WTC11 (cell line): ENCODE results near the gene MDH2. TPM values are rescaled to one million over a fixed set of nuclear protein-coding genes. Genes with fewer than 3 reads are reported as not detected.

Experiments used
- ATAC-seq: fragments of 200-7000 bp; cut with Tn5 transposase; 2 replicates; pipeline ENCODE4 v1.10.0; 2021; ENCODE audit warnings: mild to moderate bottlenecking, moderate library complexity
- CTCF ChIA-PET: fragments of 300-600 bp; sonication (Branson Sonifier 250); formaldehyde crosslinking; loops from one replicate; lab custom pipeline; 2021; ENCODE audit warnings: antibody characterized with exemption; lab: Charles Lee
- POLR2A ChIA-PET: fragments of 350-600 bp; sonication (Branson Sonifier 250); formaldehyde crosslinking; loops from one replicate; lab custom pipeline; 2021; ENCODE audit warnings: antibody characterized with exemption; lab: Charles Lee
- DNase-seq: peaks from one replicate; pipeline ENCODE4 v3.0.0; 2021; ENCODE audit warnings: low spot score
- H3K27ac Mint-ChIP-seq: 2 replicates; pipeline ENCODE4 v1.8.0; 2021; ENCODE audit warnings: mixed read lengths
- H3K27me3 Mint-ChIP-seq: 2 replicates; pipeline ENCODE4 v1.8.0; 2021; ENCODE audit warnings: low read depth, mild to moderate bottlenecking, moderate library complexity, mixed read lengths
- H3K36me3 Mint-ChIP-seq: 2 replicates; pipeline ENCODE4 v1.8.0; 2021; ENCODE audit warnings: mixed read lengths
- H3K4me1 Mint-ChIP-seq: 2 replicates; pipeline ENCODE4 v1.8.0; 2022; ENCODE audit warnings: mixed read lengths
- H3K4me3 Mint-ChIP-seq: 2 replicates; pipeline ENCODE4 v1.8.0; 2021; ENCODE audit warnings: mild to moderate bottlenecking, moderate library complexity, mixed read lengths
- H3K9me3 Mint-ChIP-seq: 2 replicates; pipeline ENCODE4 v1.8.0; 2021; ENCODE audit warnings: mixed read lengths
- ATF1 ChIP-seq: sonication (generic); formaldehyde crosslinking; IDR thresholded peaks from 2 replicates; pipeline ENCODE4 v1.8.1; 2023; ENCODE audit warnings: mild to moderate bottlenecking, moderate library complexity, missing genetic modification reagents
- CREM ChIP-seq: sonication (generic); formaldehyde crosslinking; IDR thresholded peaks from 2 replicates; pipeline ENCODE4 v1.8.1; 2022; ENCODE audit warnings: mild to moderate bottlenecking, missing genetic modification reagents, moderate library complexity
- CTCF ChIP-seq: fragments of 200-600 bp; IDR thresholded peaks from 2 replicates; pipeline ENCODE4 v1.8.0; 2022; ENCODE audit warnings: antibody characterized with exemption
- E2F4 ChIP-seq: sonication (generic); formaldehyde crosslinking; IDR thresholded peaks from 2 replicates; pipeline ENCODE4 v1.8.1; 2022; ENCODE audit warnings: low read depth, mild to moderate bottlenecking, moderate library complexity, missing genetic modification reagents, borderline replicate concordance
- ESRRA ChIP-seq: sonication (generic); formaldehyde crosslinking; IDR thresholded peaks from 2 replicates; pipeline ENCODE4 v1.8.1; 2022; ENCODE audit warnings: mild to moderate bottlenecking, missing genetic modification reagents, borderline replicate concordance
- GRHL2 ChIP-seq: fragments of 250-450 bp; sonication (Bioruptor Pico); IDR thresholded peaks from 2 replicates; pipeline ENCODE4 v1.8.0; 2022; ENCODE audit warnings: mild to moderate bottlenecking, moderate library complexity; ENCODE audit not compliant: insufficient replicate concordance, severe bottlenecking
- IRF1 ChIP-seq: sonication (generic); formaldehyde crosslinking; IDR thresholded peaks from 2 replicates; pipeline ENCODE4 v1.8.0; 2023; ENCODE audit warnings: missing genetic modification reagents
- JAZF1 ChIP-seq: fragments of 250-450 bp; sonication (Bioruptor Pico); IDR thresholded peaks from 2 replicates; pipeline ENCODE4 v1.9.0; 2021; ENCODE audit warnings: moderate library complexity, mild to moderate bottlenecking, inconsistent platforms
- NFATC4 ChIP-seq: fragments of 250-450 bp; sonication (Bioruptor Pico); IDR thresholded peaks from 2 replicates; pipeline ENCODE4 v1.9.0; 2021; ENCODE audit warnings: mild to moderate bottlenecking
- NFYB ChIP-seq: sonication (generic); formaldehyde crosslinking; conservative IDR thresholded peaks from 2 replicates; pipeline ENCODE4 v1.8.0; 2022; ENCODE audit warnings: low read depth, missing genetic modification reagents
- NR2C2 ChIP-seq: sonication (generic); formaldehyde crosslinking; IDR thresholded peaks from 2 replicates; pipeline ENCODE4 v1.8.0; 2022; ENCODE audit warnings: mild to moderate bottlenecking, missing genetic modification reagents
- PRRX2 ChIP-seq: fragments of 250-450 bp; sonication (Bioruptor Pico); IDR thresholded peaks from 2 replicates; pipeline ENCODE4 v1.8.0; 2021; ENCODE audit warnings: mild to moderate bottlenecking
- RELA ChIP-seq: sonication (generic); formaldehyde crosslinking; IDR thresholded peaks from 2 replicates; pipeline ENCODE4 v1.8.1; 2022; ENCODE audit warnings: missing genetic modification reagents, mild to moderate bottlenecking, borderline replicate concordance
- SMAD3 ChIP-seq: sonication (generic); formaldehyde crosslinking; IDR thresholded peaks from 2 replicates; pipeline ENCODE4 v1.8.0; 2022; ENCODE audit warnings: missing genetic modification reagents, mild to moderate bottlenecking, borderline replicate concordance
- SMAD4 ChIP-seq: sonication (generic); formaldehyde crosslinking; IDR thresholded peaks from 2 replicates; pipeline ENCODE4 v1.8.0; 2022; ENCODE audit warnings: mild to moderate bottlenecking, missing genetic modification reagents
- SOX15 ChIP-seq: fragments of 250-450 bp; sonication (Bioruptor Pico); IDR thresholded peaks from 2 replicates; pipeline ENCODE4 v1.9.0; 2021; ENCODE audit warnings: mild to moderate bottlenecking
- TEAD1 ChIP-seq: sonication (generic); formaldehyde crosslinking; IDR thresholded peaks from 2 replicates; pipeline ENCODE4 v1.8.0; 2022; ENCODE audit warnings: mild to moderate bottlenecking, missing genetic modification reagents
- ZNF512 ChIP-seq: sonication (generic); formaldehyde crosslinking; IDR thresholded peaks from 2 replicates; pipeline ENCODE4 v1.8.1; 2022; ENCODE audit warnings: missing genetic modification reagents, borderline replicate concordance
- ZNF671 ChIP-seq: fragments of 250-450 bp; sonication (Bioruptor Pico); IDR thresholded peaks from 2 replicates; pipeline ENCODE4 v1.8.0; 2021; ENCODE audit warnings: mild to moderate bottlenecking
- total RNA-seq: library from RNA; stranded (reverse); gene quantifications from 3 replicates; pipeline ENCODE4 v1.2.3, GENCODE V29; 2021
- TF ChIP-seq, protein P1 (sequence below): sonication (generic); formaldehyde crosslinking; conservative IDR thresholded peaks from 2 replicates; pipeline ENCODE4 v1.8.1; 2022; ENCODE audit warnings: mild to moderate bottlenecking, missing genetic modification reagents
- TF ChIP-seq, protein P2 (sequence below): sonication (generic); formaldehyde crosslinking; IDR thresholded peaks from 2 replicates; pipeline ENCODE4 v1.8.0; 2022; ENCODE audit warnings: mild to moderate bottlenecking, missing genetic modification reagents

Gene MDH2
- total RNA-seq, 1 experiment from 2014 or later = 333 TPM

DNA sequence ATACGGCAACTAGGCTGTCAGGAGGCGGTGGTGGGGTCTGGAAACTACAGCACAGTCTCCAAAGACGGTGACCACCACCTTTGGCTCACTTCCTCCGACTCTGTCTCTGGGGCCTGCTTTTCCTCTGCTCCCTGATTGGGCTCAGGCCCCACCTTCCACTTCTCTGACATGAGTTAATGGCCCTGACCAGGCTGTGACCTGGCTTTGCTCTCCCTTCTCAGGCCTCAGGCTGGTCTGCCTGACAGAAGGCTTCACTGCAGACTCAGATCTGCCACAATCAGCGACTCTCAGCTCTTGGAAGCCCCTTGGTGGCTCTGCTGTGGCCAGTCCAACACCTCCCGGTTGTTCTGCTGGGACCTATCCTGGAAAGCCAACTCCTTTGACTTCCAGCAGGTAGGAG lies 7.8 kb upstream of the MDH2 start (continued):
- TF ChIP-seq CTCF (no peak), ESRRA (CRISPR knock-in tag) (no peak), IRF1 (CRISPR knock-in tag) (no peak)
- TF ChIP-seq, all 79 proteins: peak for 0

DNA sequence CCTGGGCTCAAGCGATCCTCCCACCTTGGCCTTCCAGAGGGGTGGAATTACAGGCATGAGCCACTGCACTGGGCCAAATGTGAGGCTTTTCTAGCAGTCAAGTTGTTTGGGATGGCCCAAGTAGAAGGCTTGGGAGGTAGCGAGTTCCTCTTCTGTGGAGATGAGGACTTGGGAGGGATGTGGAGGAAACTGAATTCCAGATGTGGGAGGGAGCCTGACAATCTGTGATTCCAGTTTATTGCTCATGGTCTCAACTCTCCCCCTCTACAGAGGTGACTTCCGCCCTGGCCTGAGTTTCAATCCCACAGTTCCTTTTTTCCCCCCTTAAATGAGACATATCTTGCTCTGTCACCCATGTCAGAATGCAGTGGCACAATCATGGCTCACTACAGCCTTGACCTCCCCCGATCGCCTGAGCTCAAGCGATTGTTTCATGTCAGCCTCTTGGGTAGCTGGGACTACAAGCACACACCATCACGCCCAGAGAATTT lies 3.5 kb upstream of the MDH2 start:
- no peak for TF ChIP-seq NFATC4 (CRISPR knock-in tag)
- TF ChIP-seq E2F4 = no peak
- no peak for TF ChIP-seq PRRX2 (CRISPR knock-in tag)
- TF ChIP-seq SMAD4 (CRISPR knock-in tag) = no peak
- TF ChIP-seq, protein P1, sequence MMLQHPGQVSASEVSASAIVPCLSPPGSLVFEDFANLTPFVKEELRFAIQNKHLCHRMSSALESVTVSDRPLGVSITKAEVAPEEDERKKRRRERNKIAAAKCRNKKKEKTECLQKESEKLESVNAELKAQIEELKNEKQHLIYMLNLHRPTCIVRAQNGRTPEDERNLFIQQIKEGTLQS = no peak
- TF ChIP-seq IRF1 (CRISPR knock-in tag) = no peak
- TF ChIP-seq NR2C2 (CRISPR knock-in tag) = no peak
- TF ChIP-seq SMAD3 (CRISPR knock-in tag) = no peak
- no peak for TF ChIP-seq ZNF671
- no peak for TF ChIP-seq TEAD1 (CRISPR knock-in tag)
- no peak for TF ChIP-seq ZNF512 (CRISPR knock-in tag)
- TF ChIP-seq, protein P2, sequence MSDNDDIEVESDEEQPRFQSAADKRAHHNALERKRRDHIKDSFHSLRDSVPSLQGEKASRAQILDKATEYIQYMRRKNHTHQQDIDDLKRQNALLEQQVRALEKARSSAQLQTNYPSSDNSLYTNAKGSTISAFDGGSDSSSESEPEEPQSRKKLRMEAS (CRISPR knock-in tag) = no peak
- no peak for TF ChIP-seq ATF1
- TF ChIP-seq GRHL2 (CRISPR knock-in tag) = no peak
- no peak for TF ChIP-seq RELA (CRISPR knock-in tag)
- no peak for TF ChIP-seq SOX15 (CRISPR knock-in tag)
- no peak for TF ChIP-seq NFYB (CRISPR knock-in tag)
- no peak for TF ChIP-seq CREM (CRISPR knock-in tag)
- TF ChIP-seq JAZF1 = no peak
- TF ChIP-seq, all 79 proteins: peak for 0
- ChIA-PET CTCF (no interaction called here), POLR2A (no interaction called here)
- ATAC-seq (no peak), DNase-seq (no peak)
- Mint-ChIP-seq H3K4me1 (peaks cover 5% of the 10 kb centered on the region), H3K4me3 (no peak overlapping the region), H3K27me3 (no peaks in the 10 kb centered on the region), H3K9me3 (no peaks in the 10 kb centered on the region), H3K36me3 (peaks cover 7% of the 10 kb centered on the region), H3K27ac (peak overlapping the region; percentile 58)
